Gastrocnemius medialis (tissue), 4 donors: Measurements from ENCODE around the gene XRCC3.

Source experiments
- CTCF ChIP-seq, 5 experiments: fragments of 450-650 bp in 3 of 5; fragments of 200-600 bp in 2 of 5; sonication (generic) in 2 of 5; IDR thresholded peaks in 4 of 5; conservative IDR thresholded peaks in 1 of 5; 1 replicate in 4 of 5; 2 replicates in 1 of 5; pipeline ENCODE4 v1.5.1; 2016 to 2019; ENCODE audit warnings: antibody characterized with exemption in 5 of 5, mild to moderate bottlenecking in 3 of 5, moderate library complexity in 3 of 5
- POLR2A ChIP-seq, 2 donors: fragments of 450-650 bp; IDR thresholded peaks; one replicate each; pipeline ENCODE4 v1.6.1; 2017; ENCODE audit warnings: antibody characterized with exemption in 2 of 2, mild to moderate bottlenecking in 2 of 2, moderate library complexity in 2 of 2

GRCh38 chr14:103653805-103654204 lies 61.4 kb downstream of the XRCC3 start:
- TF ChIP-seq CTCF (IDR thresholded peaks at IDR 0.05 in 4 of 5, conservative IDR thresholded peaks at IDR 0.05 in 1 of 5) (no peak), POLR2A (IDR thresholded peaks at IDR 0.05) (no peak)
